GM19438 (cell line): ENCODE data around the gene CCDC179.

Source experiments
- ATAC-seq: cut with Tn5 transposase; IDR thresholded peaks from one replicate; pipeline ENCODE4 v1.9.1; 2021; ENCODE audit warnings: low read depth; ENCODE audit not compliant: unreplicated experiment

CCDC179 gene

GRCh38 chr11:22860241-22860640, at the start of gene CCDC179:
CCDC179 (minus strand) TSS chr11:22860474; CDS start chr11:22860421, 53 bp downstream.
- no peak for ATAC-seq

- ATAC-seq, result peak; percentile 75
These were observed 43.5 kb upstream of the CCDC179 start for GRCh38 chr11:22903782-22904181.

GRCh38 chr11:22901603-22902002, 41.3 kb upstream of the CCDC179 start:
- ATAC-seq, result no peak

GRCh38 chr11:22900764-22901486, 40.7 kb upstream of the CCDC179 start:
- ATAC-seq, result no peak

GRCh38 chr11:22898036-22898435, 37.8 kb upstream of the CCDC179 start:
- no peak for ATAC-seq

GRCh38 chr11:22890227-22890626, 30.0 kb upstream of the CCDC179 start:
- ATAC-seq, result no peak

- no peak for ATAC-seq
These were observed 23.9 kb upstream of the CCDC179 start for GRCh38 chr11:22884217-22884616.

GRCh38 chr11:22879630-22880029, 19.4 kb upstream of the CCDC179 start:
- ATAC-seq, result no peak

- ATAC-seq, result no peak
These were observed 18.3 kb upstream of the CCDC179 start for GRCh38 chr11:22878604-22879003.

GRCh38 chr11:22878039-22878438, 17.8 kb upstream of the CCDC179 start:
- ATAC-seq, result no peak

GRCh38 chr11:22875869-22876473, 15.7 kb upstream of the CCDC179 start:
- peak; percentile 98 for ATAC-seq

GRCh38 chr11:22869325-22869724, 9.1 kb upstream of the CCDC179 start:
- no peak for ATAC-seq

GRCh38 chr11:22859756-22860155, 518 bp downstream of the CCDC179 start:
- no peak for ATAC-seq

- no peak for ATAC-seq
These were observed 8.8 kb downstream of the CCDC179 start for GRCh38 chr11:22851477-22851876.

GRCh38 chr11:22846726-22847125, 13.5 kb downstream of the CCDC179 start:
- no peak for ATAC-seq

- ATAC-seq, result no peak
These were observed 27.8 kb downstream of the CCDC179 start for GRCh38 chr11:22832315-22833015.

- no peak for ATAC-seq
These were observed 30.2 kb downstream of the CCDC179 start for GRCh38 chr11:22830082-22830414.

- peak; percentile 91 for ATAC-seq
These were observed 30.8 kb downstream of the CCDC179 start, which contains the start of gene SVIP for GRCh38 chr11:22829231-22830081. SVIP (minus strand) TSS chr11:22829801; CDS start chr11:22829748, 53 bp downstream.

- ATAC-seq, result no peak
These were observed 31.9 kb downstream of the CCDC179 start for GRCh38 chr11:22828373-22828772.

GRCh38 chr11:22822203-22822602, 38.1 kb downstream of the CCDC179 start:
- ATAC-seq, result no peak

GRCh38 chr11:22809893-22810292, 50.4 kb downstream of the CCDC179 start:
- ATAC-seq, result no peak
